Activated CD8-positive, alpha-beta memory T cell treated with anti-CD3 and anti-CD28 coated beads, Interleukin-2, amount 50 U/mL, for 48 hours (primary cell): Measurements from ENCODE around the gene SDF2L1.
A peak's percentile ranks its signal among the peaks of the same experiment; 100 is the strongest.

Experiments used
- DNase-seq: peaks from one replicate; pipeline ENCODE4 v3.0.0-alpha.2; 2020

Gene SDF2L1

GRCh38 chr22:21622011-21622918, 19.8 kb upstream of the SDF2L1 start:
- no peak for DNase-seq

DNA sequence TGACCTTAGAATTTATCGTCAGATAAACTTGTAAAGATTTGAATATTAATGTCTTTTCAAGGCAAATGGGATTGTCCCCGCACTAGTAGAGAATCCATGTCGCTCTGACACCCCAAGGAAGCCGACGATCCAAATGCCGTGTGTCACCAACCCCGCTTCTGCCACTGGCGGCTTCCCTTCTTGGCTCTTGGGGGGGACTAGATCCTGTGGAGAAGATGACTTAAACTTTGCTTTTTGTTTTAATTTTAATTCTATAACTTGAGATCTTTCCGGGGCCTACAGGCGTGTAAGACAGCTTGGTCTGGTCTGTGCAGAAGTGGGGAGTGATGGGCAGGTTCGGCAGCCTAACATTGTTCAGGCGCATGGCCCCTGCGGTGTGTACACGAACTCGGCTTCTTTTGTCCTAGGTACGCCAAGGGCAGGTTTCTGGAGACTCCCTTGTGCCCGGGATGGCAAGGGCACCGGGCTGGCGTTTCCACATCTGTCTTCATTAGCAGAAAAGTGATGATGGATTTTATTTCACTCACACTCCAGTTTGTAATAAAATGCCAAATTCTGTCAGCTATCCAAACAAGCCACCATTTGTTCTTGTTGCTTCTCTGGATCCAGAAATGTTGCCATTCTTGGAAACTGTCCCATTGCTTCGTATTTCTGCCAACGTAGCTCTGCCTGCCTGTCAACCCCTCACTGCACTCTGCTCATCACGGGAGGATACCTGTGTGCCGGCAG, 19.0 kb upstream of the SDF2L1 start:
- no peak for DNase-seq

GRCh38 chr22:21623648-21623970, 18.5 kb upstream of the SDF2L1 start:
- no peak for DNase-seq

- peak; percentile 87 for DNase-seq
Measured at GRCh38 chr22:21624120-21624879, 17.8 kb upstream of the SDF2L1 start.

GRCh38 chr22:21624880-21625791, 17.0 kb upstream of the SDF2L1 start:
- no peak for DNase-seq

GRCh38 chr22:21626073-21626734, 15.9 kb upstream of the SDF2L1 start:
- DNase-seq: no peak

- no peak for DNase-seq
Measured at GRCh38 chr22:21626735-21627469, 15.2 kb upstream of the SDF2L1 start.

- no peak for DNase-seq
Measured at GRCh38 chr22:21628386-21629254, 13.5 kb upstream of the SDF2L1 start.

DNA sequence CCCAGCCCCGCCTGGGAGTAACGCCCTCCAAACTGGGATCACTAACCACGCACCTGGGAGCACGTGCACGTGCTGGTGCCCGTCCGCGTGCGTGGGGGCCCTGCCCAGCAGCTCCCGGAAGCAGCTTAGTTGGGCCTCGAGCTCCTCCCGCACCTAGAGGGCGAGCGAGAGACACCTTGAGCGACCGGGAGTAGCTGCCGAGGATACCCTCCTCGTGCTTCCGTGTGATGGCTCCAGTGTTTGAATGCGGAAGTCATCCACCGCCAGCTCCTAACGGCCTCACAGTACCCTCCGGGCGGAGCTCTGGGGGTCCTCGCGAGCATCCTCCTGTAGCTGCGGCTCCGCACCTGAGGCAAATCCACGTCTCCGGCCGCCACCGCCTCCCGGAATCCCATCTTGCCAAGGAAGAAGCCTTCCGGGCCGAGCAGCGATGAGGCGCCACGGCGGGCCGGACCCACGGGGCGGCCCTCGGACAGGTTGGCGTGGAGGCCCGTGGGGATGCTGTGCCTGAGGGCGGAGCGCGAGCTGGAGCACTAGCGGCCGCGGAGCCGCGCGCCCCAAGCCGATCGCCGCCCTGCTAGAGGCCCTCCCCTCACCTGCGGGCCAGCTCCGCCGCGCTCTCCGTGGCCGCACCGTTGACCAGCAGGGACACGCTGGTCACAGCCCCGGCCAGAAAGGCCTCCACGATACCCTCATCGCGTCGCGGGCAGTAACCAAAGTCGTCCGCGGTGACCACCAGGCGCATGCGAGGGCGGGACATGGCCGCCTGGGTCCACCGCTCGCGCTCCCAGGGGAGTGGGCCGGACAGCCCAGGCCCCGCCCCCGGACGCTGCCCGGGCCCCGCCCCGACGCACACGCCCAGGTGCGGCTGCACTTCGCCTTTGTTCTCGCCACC, 12.6 kb upstream of the SDF2L1 start, which contains the start of gene YDJC:
TSS of gene YDJC (minus strand) at position 768 of the 895 bp plus-strand sequence. CDS start at position 760, 8 bp downstream.
- DNase-seq: peak; percentile 98

DNA sequence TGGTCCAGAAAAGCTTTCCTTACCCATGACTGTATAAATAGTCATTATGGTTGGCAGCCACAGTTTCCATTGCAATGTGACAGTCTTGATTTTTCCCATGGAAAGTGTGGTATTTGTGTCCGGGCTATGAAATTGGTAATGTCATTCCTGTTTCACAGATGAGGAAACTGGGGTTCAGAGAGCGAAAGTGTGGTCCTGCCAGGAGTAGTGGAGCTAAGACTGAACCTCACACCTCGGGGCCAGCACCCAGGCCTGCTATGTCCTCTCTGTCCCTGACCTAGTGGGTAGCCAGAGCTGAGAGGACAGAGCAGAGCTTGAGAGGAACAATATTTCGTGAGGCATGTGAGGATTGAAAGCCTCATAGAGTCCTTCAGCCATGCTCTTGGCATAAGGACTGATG, 11.1 kb upstream of the SDF2L1 start:
- no peak for DNase-seq

DNA sequence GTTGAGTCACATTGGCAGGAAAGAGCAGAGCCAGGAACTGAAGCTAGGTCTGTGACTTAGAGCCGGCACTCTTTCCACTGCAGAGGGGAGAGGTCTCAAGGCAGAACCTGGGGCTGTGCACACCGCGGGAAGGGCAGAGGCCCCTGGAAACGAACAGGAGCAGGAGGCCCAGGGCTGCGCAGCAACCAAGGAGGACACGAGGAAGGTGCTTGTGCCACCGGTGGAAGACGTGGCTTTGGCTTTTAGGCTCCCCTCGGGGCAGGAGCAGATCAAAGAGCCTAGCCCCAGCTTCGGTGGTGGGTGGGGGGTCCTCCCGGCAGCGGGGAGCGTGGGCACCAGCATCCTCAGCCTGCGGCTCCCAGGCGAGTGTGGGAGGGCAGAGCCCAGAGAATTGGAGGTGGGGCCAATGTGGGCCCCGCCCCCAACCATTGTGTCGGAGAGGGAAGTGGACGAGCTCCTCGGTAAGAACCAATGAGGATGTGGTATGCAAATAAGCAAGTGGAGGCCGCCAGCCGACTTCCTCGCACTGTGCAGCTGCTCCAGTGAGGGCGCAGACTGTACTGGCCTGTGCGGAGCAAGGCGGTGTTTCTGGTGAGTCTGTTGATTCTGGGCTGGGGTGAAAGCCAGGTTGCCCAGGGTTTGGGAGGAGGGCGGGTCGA, 9.7 kb upstream of the SDF2L1 start, which contains the start of gene CCDC116:
TSS of gene CCDC116 (plus strand) at position 524 of the 659 bp plus-strand sequence. CDS start 422 bp downstream, outside the sequence.
- DNase-seq: peak; percentile 80

DNA sequence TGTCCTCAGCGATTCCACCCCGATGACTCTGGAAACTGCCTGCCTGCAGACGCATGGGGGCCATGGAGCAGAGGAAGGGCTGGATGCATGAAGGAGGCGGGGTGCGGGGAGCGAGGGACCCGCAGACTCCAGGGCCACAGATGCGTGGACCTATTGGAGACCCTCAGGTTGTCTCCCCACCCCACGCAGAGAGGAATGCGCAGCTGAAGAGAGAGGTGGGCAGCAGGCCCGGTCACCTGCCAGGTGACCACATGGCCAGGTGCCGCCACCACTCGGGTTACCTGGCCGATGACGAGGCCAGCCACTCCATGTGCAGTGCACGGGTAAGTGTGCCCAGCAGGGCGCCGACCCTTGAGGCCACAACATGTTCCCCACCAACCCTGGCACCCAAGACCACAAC, 9.2 kb upstream of the SDF2L1 start:
- DNase-seq: no peak

GRCh38 chr22:21633481-21633880, 8.6 kb upstream of the SDF2L1 start:
- DNase-seq: no peak

DNA sequence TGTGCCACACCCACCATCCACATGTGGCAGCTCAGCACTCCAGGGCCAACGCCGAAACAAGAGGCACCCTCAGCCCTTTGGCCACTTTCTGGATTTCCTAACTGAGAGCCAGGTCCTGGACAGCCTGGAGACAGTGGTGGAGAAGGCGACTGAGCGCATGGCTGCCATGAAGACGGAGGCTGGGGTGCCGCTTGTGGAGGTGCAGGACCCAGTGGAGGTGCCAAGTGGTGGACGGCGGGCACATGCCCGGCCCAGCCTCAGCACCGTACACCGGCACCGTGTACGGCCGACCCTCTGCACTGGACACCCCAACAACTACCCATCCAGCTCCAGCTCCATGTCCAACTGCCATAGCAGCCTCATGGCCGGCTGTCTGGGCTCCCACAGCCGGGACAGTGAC, 8.0 kb upstream of the SDF2L1 start:
- DNase-seq: no peak

- DNase-seq: no peak
Measured at GRCh38 chr22:21634844-21635243, 7.3 kb upstream of the SDF2L1 start.

GRCh38 chr22:21635771-21636510, 6.2 kb upstream of the SDF2L1 start:
- DNase-seq: no peak

- no peak for DNase-seq
Measured at GRCh38 chr22:21636629-21637218, 5.4 kb upstream of the SDF2L1 start.
